HepG2 (cell line): ENCODE data around the gene CPM. TPM values are rescaled to one million over a fixed set of nuclear protein-coding genes. Genes with fewer than 3 reads are reported as not detected.

Source experiments
- ATAC-seq: fragments of 200-7000 bp; cut with Tn5 transposase; 3 replicates; pipeline ENCODE4 v1.9.1; 2020; ENCODE audit warnings: mild to moderate bottlenecking, moderate library complexity
- BruUV-seq: library from RNA; stranded (reverse); fragments of 400-500 nt; replicated peaks from 2 replicates; lab custom pipeline; 2021; lab: Mats Ljungman, UMichigan
- CTCF ChIA-PET: fragments of 300-600 bp; formaldehyde crosslinking; extraction: SDS; loops from one replicate; lab custom pipeline; 2021; ENCODE audit warnings: low total read pairs, inconsistent platforms, low intra/inter-chr PET ratio; lab: Yijun Ruan, JAX
- POLR2A ChIA-PET: fragments of 350-600 bp; sonication (Branson Sonifier 250); formaldehyde crosslinking; loops from one replicate; lab custom pipeline; 2020; ENCODE audit warnings: antibody characterized with exemption, inconsistent platforms; lab: Yijun Ruan, JAX
- DNase-seq: peaks from one replicate; pipeline ENCODE4 v3.0.0-alpha.2; 2015; ENCODE audit warnings: low spot score
- FAIRE-seq: peaks from 3 replicates; lab custom pipeline; 2011; peaks lifted over from hg19 to GRCh38; lab: Jason Lieb, UNC
- H2AFZ ChIP-seq: one replicate; pipeline ENCODE4 v1.6.1; 2011; ENCODE audit warnings: low read length, inconsistent platforms
- H3K27ac ChIP-seq: fragments of 300-600 bp; 3 replicates; pipeline ENCODE4 v1.8.0; 2011; ENCODE audit warnings: mixed run types, mild to moderate bottlenecking, mixed read lengths, low read length, inconsistent platforms; ENCODE audit not compliant: insufficient read depth; ENCODE audit errors: extremely low read length
- H3K27me3 ChIP-seq, 2 experiments: fragments of 200-600 bp in 1 of 2; 2 replicates in 1 of 2; 3 replicates in 1 of 2; pipeline versions ENCODE4 v1.6.0 to v1.8.0; 2011; ENCODE audit warnings: low read length in 2 of 2, mild to moderate bottlenecking in 2 of 2, moderate library complexity in 2 of 2, inconsistent platforms in 1 of 2; ENCODE audit not compliant: insufficient read depth in 2 of 2, control insufficient read depth in 1 of 2
- H3K36me3 ChIP-seq, 2 experiments: fragments of 200-600 bp in 1 of 2; replicated peaks in 1 of 2; 2 replicates in 1 of 2; 3 replicates in 1 of 2; pipeline versions ENCODE4 v1.5.1 to v1.8.0; 2011; ENCODE audit warnings: low read length in 2 of 2, inconsistent platforms in 1 of 2; ENCODE audit not compliant: insufficient read depth in 2 of 2, control insufficient read depth in 1 of 2
- H3K4me1 ChIP-seq: 2 replicates; pipeline ENCODE4 v1.5.1; 2012; ENCODE audit warnings: low read length, inconsistent platforms; ENCODE audit not compliant: insufficient read depth
- H3K4me2 ChIP-seq: 2 replicates; pipeline ENCODE4 v1.6.0; 2011; ENCODE audit warnings: low read depth, low read length, inconsistent platforms
- H3K4me3 ChIP-seq, 3 experiments: fragments of 200-600 bp in 1 of 3; sonication (generic), shearing (Covaris generic) in 1 of 3; replicated peaks in 1 of 3; 2 replicates each; pipeline ENCODE4 v1.5.1; 2011 to 2016; ENCODE audit warnings: low read length in 3 of 3, inconsistent platforms in 2 of 3, low read depth in 2 of 3, mild to moderate bottlenecking in 2 of 3, control low read depth in 1 of 3, mixed read lengths in 1 of 3; ENCODE audit not compliant: insufficient read depth in 1 of 3
- H3K79me2 ChIP-seq: one replicate; pipeline ENCODE4 v1.6.1; 2011; ENCODE audit warnings: low read length, inconsistent platforms; ENCODE audit not compliant: insufficient read depth
- H3K9ac ChIP-seq: 2 replicates; pipeline ENCODE4 v1.6.0; 2011; ENCODE audit warnings: mild to moderate bottlenecking, low read depth, low read length, inconsistent platforms; ENCODE audit not compliant: insufficient read depth
- H3K9me3 ChIP-seq: 2 replicates; pipeline ENCODE4 v1.5.1; 2012; ENCODE audit warnings: mild to moderate bottlenecking, low read length
- H4K20me1 ChIP-seq: 2 replicates; pipeline ENCODE4 v1.6.0; 2011; ENCODE audit warnings: inconsistent platforms, mild to moderate bottlenecking, low read length, moderate library complexity; ENCODE audit not compliant: insufficient read depth
- BCLAF1 ChIP-seq: fragments of 450-650 bp; IDR thresholded peaks from 2 replicates; pipeline ENCODE4 v1.6.1; 2017; ENCODE audit warnings: mild to moderate bottlenecking
- CCAR2 ChIP-seq: fragments of 200-400 bp; formaldehyde crosslinking; optimal IDR thresholded peaks from 2 replicates; pipeline ENCODE3; 2018; ENCODE audit warnings: low read depth, mild to moderate bottlenecking, low read length, moderate library complexity
- MAF1 ChIP-seq: sonication (generic); formaldehyde crosslinking; IDR thresholded peaks from 2 replicates; pipeline ENCODE4 v1.5.0; 2020; ENCODE audit warnings: missing genetic modification reagents, borderline replicate concordance
- POGZ ChIP-seq: sonication (generic); formaldehyde crosslinking; IDR thresholded peaks from 2 replicates; pipeline ENCODE4 v1.4.0; 2020; ENCODE audit warnings: mild to moderate bottlenecking, missing genetic modification reagents
- ZBTB10 ChIP-seq: sonication (generic); formaldehyde crosslinking; IDR thresholded peaks from 2 replicates; pipeline ENCODE4 v1.4.0; 2020; ENCODE audit warnings: missing genetic modification reagents, borderline replicate concordance
- ZBTB39 ChIP-seq: sonication (generic); formaldehyde crosslinking; IDR thresholded peaks from 2 replicates; pipeline ENCODE4 v1.5.0; 2020; ENCODE audit warnings: missing genetic modification reagents
- ZFP41 ChIP-seq: sonication (generic); formaldehyde crosslinking; IDR thresholded peaks from 2 replicates; pipeline ENCODE4 v1.4.0; 2020; ENCODE audit warnings: mild to moderate bottlenecking, missing genetic modification reagents, borderline replicate concordance
- WGBS: methylation state at CpG from one replicate; pipeline ENCODE4 v1.1.6; 2017; ENCODE audit warnings: low lambda C conversion rate; 5-methylcytosine and 5-hydroxymethylcytosine counted together
- in situ Hi-C: cut with HindIII; loops from 2 replicates; pipeline ENCODE4 v1.10.0; 2017; ENCODE audit warnings: low pct_unique_long_range_greater_than_20kb; ENCODE audit not compliant: extremely low pct_ligation_motif_present
- intact Hi-C: fragments of 100-400 bp; cut with micrococcal nuclease; formaldehyde crosslinking; loops from one replicate; pipeline ENCODE4 v1.10.0; 2022; ENCODE audit not compliant: unreplicated experiment
- polyA plus RNA-seq, 8 experiments: library from polyadenylated mRNA; depleted of rRNA in 3 of 8; stranded (reverse) in 7 of 8; unstranded in 1 of 8; fragments of >200 nt; fragmentation: Illumina TruSeq in 4 of 8; extraction: Trizol in 4 of 8; gene quantifications; 2 replicates each; pipeline versions ENCODE4 v1.2.1 to v1.2.3, GENCODE V29; 2011 to 2016; ENCODE audit warnings: low read depth in 4 of 8, missing spikeins in 1 of 8, mixed read lengths in 1 of 8; ENCODE audit not compliant: insufficient read depth in 1 of 8
- total RNA-seq, 5 experiments: library from RNA; depleted of rRNA; stranded (reverse); fragments of >200 nt; fragmentation: Illumina TruSeq; extraction: Trizol; gene quantifications; 2 replicates each; pipeline ENCODE4 v1.2.3, GENCODE V29; 2016; ENCODE audit warnings: low read depth in 1 of 5

Gene CPM
- total and polyA plus RNA-seq, 2 of the 13 experiments (the other 11 are each of a cell fraction or from before 2014, with no cell fraction given): not detected

DNA sequence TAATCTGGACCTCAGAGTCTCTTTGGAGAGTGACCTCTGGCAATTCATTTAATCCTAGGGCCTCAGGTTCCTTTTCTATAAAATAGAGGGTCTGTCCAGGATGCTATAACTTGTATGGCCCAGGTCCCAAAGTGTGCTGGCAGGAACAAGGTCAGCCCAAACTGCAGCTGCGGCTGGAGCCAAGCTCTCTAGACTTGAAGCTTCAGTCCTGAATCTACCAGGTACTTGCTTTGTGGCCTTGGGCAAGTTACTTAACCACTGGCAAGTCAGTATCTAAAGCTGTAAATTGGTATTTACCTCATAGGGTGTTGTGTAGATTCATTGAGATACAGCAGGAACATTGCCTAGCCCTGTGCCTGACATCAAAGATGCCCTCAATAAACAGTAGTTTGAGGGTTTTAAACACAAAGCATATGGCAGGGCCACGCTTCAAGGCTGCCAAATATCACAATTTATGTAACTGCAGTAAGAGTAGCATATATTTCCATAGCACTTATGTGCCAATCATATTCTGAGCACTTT, 21.7 kb downstream of the CPM start (continued):
- TF ChIP-seq ZBTB10 (CRISPR knock-in tag) (no peak), MAF1 (CRISPR knock-in tag) (no peak), ZFP41 (no peak), POGZ (CRISPR knock-in tag) (no peak)

DNA sequence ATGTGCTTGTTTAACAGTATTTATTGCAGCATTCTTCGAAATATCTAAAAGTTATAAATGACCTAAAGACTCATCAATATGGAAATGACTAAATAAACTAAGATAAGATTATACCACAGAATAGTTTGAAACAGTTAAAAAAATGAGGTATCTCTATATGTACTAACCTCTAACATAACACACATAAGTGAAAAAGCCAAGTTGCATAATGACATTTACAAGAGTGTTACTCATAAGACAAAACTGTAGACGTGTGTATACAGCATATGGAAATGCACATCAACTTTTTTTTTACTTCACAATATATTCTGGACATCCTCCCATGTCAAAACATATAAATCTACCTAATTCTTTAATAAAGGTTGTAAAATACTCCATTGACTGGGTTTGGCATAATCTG, 22.8 kb downstream of the CPM start:
- H3K4me3 ChIP-seq: no peak overlapping the region
- H3K27me3 ChIP-seq: no peaks in the 10 kb centered on the region
- ATAC-seq: no peak
- in situ Hi-C loops: no loop called here
- intact Hi-C loops: no loop called here
- BruUV-seq: no TSS peak
- 20% methylated on average over 2 of the region's 2 CpGs for WGBS
- H3K79me2 ChIP-seq: no peaks in the 10 kb centered on the region
- ChIA-PET CTCF (no interaction called here), POLR2A (no interaction called here)
- no peaks in the 10 kb centered on the region for H3K9me3 ChIP-seq
- no peak overlapping the region for H2AFZ ChIP-seq
- H3K27ac ChIP-seq: no peak overlapping the region
- no peaks in the 10 kb centered on the region for H3K36me3 ChIP-seq
- H3K4me1 ChIP-seq: no peaks in the 10 kb centered on the region
- H4K20me1 ChIP-seq: no peaks in the 10 kb centered on the region
- no peak for FAIRE-seq
- DNase-seq: no peak
- TF ChIP-seq ZBTB39 (no peak), CCAR2 (no peak), BCLAF1 (no peak)
- H3K9ac ChIP-seq: no peak overlapping the region
- H3K4me2 ChIP-seq: no peak overlapping the region
